B cell (primary cell): ENCODE data around the gene CLOCK. TPM values are rescaled to one million over a fixed set of nuclear protein-coding genes. Genes with fewer than 3 reads are reported as not detected.

Experiments used
- ATAC-seq: fragments of 200-7000 bp; cut with Tn5 transposase; one replicate; pipeline ENCODE4 v1.10.0; 2021; ENCODE audit warnings: low read depth, mild to moderate bottlenecking, moderate number of reproducible peaks, moderate library complexity
- CTCF ChIA-PET: fragments of 350-600 bp; sonication (Branson Sonifier 250); formaldehyde crosslinking; loops from one replicate; lab custom pipeline; 2021; ENCODE audit warnings: antibody characterized with exemption, inconsistent platforms; lab: Charles Lee
- POLR2A ChIA-PET: fragments of 350-600 bp; sonication (Branson Sonifier 250); formaldehyde crosslinking; loops from one replicate; lab custom pipeline; 2021; ENCODE audit warnings: antibody characterized with exemption; lab: Charles Lee
- DNase-seq: peaks from one replicate; pipeline ENCODE4 v3.0.0; 2013
- H2AFZ ChIP-seq: 2 replicates; pipeline ENCODE4 v1.6.1; 2012; ENCODE audit warnings: mild to moderate bottlenecking, low read depth, low read length; ENCODE audit not compliant: insufficient read depth, poor library complexity, severe bottlenecking
- H3K27ac ChIP-seq, 2 donors: 1 replicate in 1 of 2; 2 replicates in 1 of 2; pipeline ENCODE4 v1.5.1; 2012 to 2013; ENCODE audit warnings: low read length in 2 of 2, mild to moderate bottlenecking in 2 of 2, moderate library complexity in 1 of 2
- H3K27me3 ChIP-seq, 4 experiments: fragments of 200-600 bp in 1 of 4; sonication (generic) in 1 of 4; replicated peaks in 1 of 4; 1 replicate in 2 of 4; 2 replicates in 2 of 4; pipeline versions ENCODE4 v1.6.1 to v1.7.0; 2013 to 2016; ENCODE audit warnings: low read length in 3 of 4, mild to moderate bottlenecking in 2 of 4, mixed read lengths in 1 of 4, moderate library complexity in 1 of 4; ENCODE audit not compliant: insufficient read depth in 4 of 4, control insufficient read depth in 3 of 4; ENCODE audit errors: control extremely low read depth in 1 of 4
- H3K36me3 ChIP-seq, 2 experiments: replicated peaks in 1 of 2; 1 replicate in 1 of 2; 2 replicates in 1 of 2; pipeline versions ENCODE4 v1.6.1 to v1.7.1; 2013; ENCODE audit warnings: low read length in 1 of 2; ENCODE audit not compliant: insufficient read depth in 2 of 2, control insufficient read depth in 1 of 2; ENCODE audit errors: control extremely low read depth in 1 of 2, extremely low read depth in 1 of 2
- H3K4me1 ChIP-seq, 2 donors: fragments of 200-600 bp in 1 of 2; sonication (generic) in 1 of 2; 1 replicate in 1 of 2; 2 replicates in 1 of 2; pipeline versions ENCODE4 v1.5.1 to v1.6.1; 2013 to 2017; ENCODE audit warnings: low read length in 2 of 2; ENCODE audit not compliant: control insufficient read depth in 2 of 2, insufficient read depth in 2 of 2
- H3K4me2 ChIP-seq: replicated peaks from 2 replicates; pipeline ENCODE3; 2012; ENCODE audit warnings: mild to moderate bottlenecking, low read depth, low read length; ENCODE audit not compliant: poor library complexity, severe bottlenecking
- H3K4me3 ChIP-seq, 5 experiments: fragments of 200-600 bp in 1 of 5; sonication (generic) in 1 of 5; 1 replicate in 3 of 5; 2 replicates in 2 of 5; pipeline versions ENCODE4 v1.5.1 to v1.7.0; 2011 to 2016; ENCODE audit warnings: low read length in 4 of 5, mild to moderate bottlenecking in 4 of 5, low read depth in 2 of 5, control low read depth in 1 of 5, moderate library complexity in 1 of 5; ENCODE audit not compliant: insufficient read depth in 1 of 5; ENCODE audit errors: control extremely low read depth in 1 of 5, extremely low read depth in 1 of 5
- H3K79me2 ChIP-seq: fragments of 200-600 bp; sonication (generic); one replicate; pipeline ENCODE4 v1.6.0; 2016; ENCODE audit warnings: low read length; ENCODE audit not compliant: control insufficient read depth, insufficient read depth
- H3K9ac ChIP-seq: fragments of 200-600 bp; sonication (generic); 2 replicates; pipeline ENCODE4 v1.6.1; 2017; ENCODE audit warnings: mild to moderate bottlenecking, low read length, moderate library complexity
- H3K9me3 ChIP-seq, 3 donors: one replicate each; pipeline versions ENCODE4 v1.6.1 to v1.7.1; 2013; ENCODE audit warnings: low read length in 2 of 3; ENCODE audit not compliant: control insufficient read depth in 2 of 3, insufficient read depth in 1 of 3; ENCODE audit errors: control extremely low read depth in 1 of 3
- H4K20me1 ChIP-seq: 2 replicates; pipeline ENCODE4 v1.6.0; 2012; ENCODE audit warnings: mild to moderate bottlenecking, low read length; ENCODE audit not compliant: insufficient read depth, control insufficient read depth, poor library complexity, severe bottlenecking
- H3K27ac Mint-ChIP-seq: one replicate; pipeline ENCODE4 v1.8.0; 2021; ENCODE audit warnings: mixed read lengths
- H3K27me3 Mint-ChIP-seq: one replicate; pipeline ENCODE4 v1.8.0; 2021; ENCODE audit warnings: mixed read lengths
- H3K4me1 Mint-ChIP-seq: one replicate; pipeline ENCODE4 v1.8.0; 2021; ENCODE audit warnings: mixed read lengths
- H3K4me3 Mint-ChIP-seq: one replicate; pipeline ENCODE4 v1.8.0; 2021; ENCODE audit warnings: mixed read lengths
- H3K9me3 Mint-ChIP-seq: one replicate; pipeline ENCODE4 v1.8.0; 2022; ENCODE audit warnings: mixed read lengths; ENCODE audit not compliant: insufficient read depth
- EZH2 ChIP-seq: IDR thresholded peaks from 2 replicates; pipeline ENCODE4 v1.6.1; 2012; ENCODE audit warnings: borderline replicate concordance, low read depth, mild to moderate bottlenecking, moderate library complexity, low read length; ENCODE audit not compliant: insufficient read depth, poor library complexity, severe bottlenecking
- WGBS: methylation state at CpG from one replicate; pipeline ENCODE4 v1.1.5; 2013; ENCODE audit warnings: missing lambda C conversion rate; ENCODE audit not compliant: insufficient coverage; 5-methylcytosine and 5-hydroxymethylcytosine counted together
- intact Hi-C: fragments of 100-400 bp; cut with micrococcal nuclease; formaldehyde crosslinking; loops from one replicate; pipeline ENCODE4 v1.10.0; 2022
- polyA plus RNA-seq: library from polyadenylated mRNA; depleted of rRNA; stranded (reverse); fragments of >200 nt; gene quantifications from 2 replicates; pipeline ENCODE4 v1.2.3, GENCODE V29; 2012
- total RNA-seq, 2 donors: library from RNA; stranded (reverse); fragments of 120-200 nt in 1 of 2; gene quantifications; 1 replicate in 1 of 2; 2 replicates in 1 of 2; pipeline versions ENCODE4 v1.2.3 to v1.2.4, GENCODE V29; 2013 to 2022
- TF ChIP-seq, protein P1 (sequence below): fragments of 200-600 bp; IDR thresholded peaks from one replicate; pipeline ENCODE4 v1.8.0; 2022; ENCODE audit warnings: antibody characterized with exemption, mild to moderate bottlenecking

Gene CLOCK
- total and polyA plus RNA-seq, 2 donors (not counting 1 experiment from before 2014, with no cell fraction given), result 2.8 to 14.2 TPM

GRCh38 chr4:55407764-55408163 is 138.9 kb downstream of the CLOCK start:
- Histone ChIP-seq H3K36me3 (peaks cover 12 to 15% of the 10 kb centered on the region in 2 experiments), H3K9me3 (no peaks in the 10 kb centered on the region), H3K4me2 (no peak overlapping the region), H3K79me2 (peaks cover 86% of the 10 kb centered on the region), H3K4me1 (peaks cover 14% of the 10 kb centered on the region in 2 donors), H3K27me3 (no peaks in the 10 kb centered on the region), H3K27ac (no peak overlapping the region), H3K9ac (no peak overlapping the region), H2AFZ (no peak overlapping the region), H3K4me3 (no peak overlapping the region), H4K20me1 (peaks cover 52% of the 10 kb centered on the region)
- no peak for TF ChIP-seq EZH2
- TF ChIP-seq, protein P1, sequence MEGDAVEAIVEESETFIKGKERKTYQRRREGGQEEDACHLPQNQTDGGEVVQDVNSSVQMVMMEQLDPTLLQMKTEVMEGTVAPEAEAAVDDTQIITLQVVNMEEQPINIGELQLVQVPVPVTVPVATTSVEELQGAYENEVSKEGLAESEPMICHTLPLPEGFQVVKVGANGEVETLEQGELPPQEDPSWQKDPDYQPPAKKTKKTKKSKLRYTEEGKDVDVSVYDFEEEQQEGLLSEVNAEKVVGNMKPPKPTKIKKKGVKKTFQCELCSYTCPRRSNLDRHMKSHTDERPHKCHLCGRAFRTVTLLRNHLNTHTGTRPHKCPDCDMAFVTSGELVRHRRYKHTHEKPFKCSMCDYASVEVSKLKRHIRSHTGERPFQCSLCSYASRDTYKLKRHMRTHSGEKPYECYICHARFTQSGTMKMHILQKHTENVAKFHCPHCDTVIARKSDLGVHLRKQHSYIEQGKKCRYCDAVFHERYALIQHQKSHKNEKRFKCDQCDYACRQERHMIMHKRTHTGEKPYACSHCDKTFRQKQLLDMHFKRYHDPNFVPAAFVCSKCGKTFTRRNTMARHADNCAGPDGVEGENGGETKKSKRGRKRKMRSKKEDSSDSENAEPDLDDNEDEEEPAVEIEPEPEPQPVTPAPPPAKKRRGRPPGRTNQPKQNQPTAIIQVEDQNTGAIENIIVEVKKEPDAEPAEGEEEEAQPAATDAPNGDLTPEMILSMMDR, result no peak
- Mint-ChIP-seq H3K27ac (no peak overlapping the region), H3K9me3 (no peaks in the 10 kb centered on the region), H3K4me1 (peaks cover 35% of the 10 kb centered on the region), H3K27me3 (no peaks in the 10 kb centered on the region), H3K4me3 (no peak overlapping the region)
- CTCF ChIA-PET, result interaction anchor here (1.1 to 3.7 kb wide), 5 partner anchors 9 to 460 kb away, joined by 3 to 27 read pairs (median 3); no protein-coding TSS in a partner anchor
- DNase-seq (no peak), ATAC-seq (no peak)
- intact Hi-C loops, result no loop called here
- WGBS, result no CpG with 5 or more reads among the region's 3 CpGs
- POLR2A ChIA-PET, result no interaction called here

- Histone ChIP-seq H3K9ac (no peak overlapping the region), H3K9me3 (no peaks in the 10 kb centered on the region), H3K4me3 (no peak overlapping the region), H3K27ac (no peak overlapping the region), H3K79me2 (peaks cover 89% of the 10 kb centered on the region), H4K20me1 (peaks cover 52% of the 10 kb centered on the region), H3K4me2 (no peak overlapping the region), H3K36me3 (peaks cover 12 to 15% of the 10 kb centered on the region in 2 experiments), H2AFZ (no peak overlapping the region), H3K27me3 (no peaks in the 10 kb centered on the region), H3K4me1 (peaks cover 14% of the 10 kb centered on the region in 2 donors)
- CTCF ChIA-PET, result interaction anchor here (1.1 kb wide), 1 partner anchor 329 kb away, joined by 3 read pairs; no protein-coding TSS in a partner anchor
- WGBS, result 69% methylated on average over 2 of the region's 3 CpGs
- Mint-ChIP-seq H3K9me3 (no peaks in the 10 kb centered on the region), H3K4me1 (peaks cover 35% of the 10 kb centered on the region), H3K27me3 (no peaks in the 10 kb centered on the region), H3K27ac (no peak overlapping the region), H3K4me3 (no peak overlapping the region)
- TF ChIP-seq, protein P1, result no peak
- TF ChIP-seq EZH2, result no peak
- POLR2A ChIA-PET, result no interaction called here
- intact Hi-C loops, result no loop called here
- ATAC-seq, result no peak
- DNase-seq, result no peak
Observed at GRCh38 chr4:55407119-55407518, 139.6 kb downstream of the CLOCK start.
